Fibroblast of pulmonary artery (primary cell): ENCODE measurements around the gene MEGF6.

ENCODE experiments used
- DNase-seq: peaks from one replicate; pipeline ENCODE4 v3.0.0-alpha.2; 2010; ENCODE audit warnings: low read depth
- H3K4me3 ChIP-seq: replicated peaks from 2 replicates; pipeline ENCODE4 v1.5.1; 2011; ENCODE audit warnings: low read depth, mild to moderate bottlenecking, control low read depth, low read length, moderate library complexity
- TF ChIP-seq, protein P1 (sequence below): IDR thresholded peaks from 2 replicates; pipeline ENCODE4 v1.5.1; 2011; ENCODE audit warnings: mild to moderate bottlenecking, control low read depth, low read length, inconsistent platforms; ENCODE audit errors: missing control alignments

MEGF6 gene

DNA sequence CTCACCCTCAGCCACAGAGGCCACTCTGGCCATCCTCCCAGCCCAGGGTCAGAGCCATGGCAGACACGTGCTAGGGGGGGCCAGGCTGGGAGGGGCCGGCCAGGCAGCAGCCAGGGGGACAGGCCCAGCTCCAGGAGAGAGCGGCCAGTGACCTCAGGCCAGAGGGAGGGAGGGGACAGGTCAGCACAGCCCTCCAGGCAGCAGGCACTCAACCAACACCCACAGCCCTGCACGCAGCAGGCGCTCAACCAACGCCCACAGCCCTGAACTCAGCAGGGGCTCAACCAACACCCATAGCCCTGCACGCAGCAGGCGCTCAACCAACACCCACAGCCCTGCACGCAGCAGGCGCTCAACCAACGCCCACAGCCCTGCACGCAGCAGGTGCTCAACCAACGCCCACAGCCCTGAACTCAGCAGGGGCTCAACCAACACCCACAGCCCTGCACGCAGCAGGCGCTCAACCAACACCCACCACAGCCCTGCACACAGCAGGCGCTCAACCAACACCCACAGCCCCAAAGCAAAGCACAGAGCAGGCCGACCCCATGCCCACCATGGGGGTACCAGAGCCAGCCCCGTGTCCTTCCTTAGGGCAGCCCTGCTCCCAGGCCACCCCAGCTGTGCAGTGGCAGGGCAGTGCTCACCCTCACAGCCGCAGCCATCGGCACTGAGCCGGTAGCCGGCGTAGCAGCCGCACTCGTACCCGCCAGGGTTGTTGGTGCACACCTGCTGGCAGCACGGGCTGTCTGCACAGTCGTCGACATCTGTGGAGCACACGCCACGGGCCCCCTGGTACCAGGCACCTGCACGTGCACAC is 101.0 kb downstream of the MEGF6 start:
- no peak for DNase-seq
- no peak overlapping the region for H3K4me3 ChIP-seq
- TF ChIP-seq, protein P1, sequence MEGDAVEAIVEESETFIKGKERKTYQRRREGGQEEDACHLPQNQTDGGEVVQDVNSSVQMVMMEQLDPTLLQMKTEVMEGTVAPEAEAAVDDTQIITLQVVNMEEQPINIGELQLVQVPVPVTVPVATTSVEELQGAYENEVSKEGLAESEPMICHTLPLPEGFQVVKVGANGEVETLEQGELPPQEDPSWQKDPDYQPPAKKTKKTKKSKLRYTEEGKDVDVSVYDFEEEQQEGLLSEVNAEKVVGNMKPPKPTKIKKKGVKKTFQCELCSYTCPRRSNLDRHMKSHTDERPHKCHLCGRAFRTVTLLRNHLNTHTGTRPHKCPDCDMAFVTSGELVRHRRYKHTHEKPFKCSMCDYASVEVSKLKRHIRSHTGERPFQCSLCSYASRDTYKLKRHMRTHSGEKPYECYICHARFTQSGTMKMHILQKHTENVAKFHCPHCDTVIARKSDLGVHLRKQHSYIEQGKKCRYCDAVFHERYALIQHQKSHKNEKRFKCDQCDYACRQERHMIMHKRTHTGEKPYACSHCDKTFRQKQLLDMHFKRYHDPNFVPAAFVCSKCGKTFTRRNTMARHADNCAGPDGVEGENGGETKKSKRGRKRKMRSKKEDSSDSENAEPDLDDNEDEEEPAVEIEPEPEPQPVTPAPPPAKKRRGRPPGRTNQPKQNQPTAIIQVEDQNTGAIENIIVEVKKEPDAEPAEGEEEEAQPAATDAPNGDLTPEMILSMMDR, result no peak

DNA sequence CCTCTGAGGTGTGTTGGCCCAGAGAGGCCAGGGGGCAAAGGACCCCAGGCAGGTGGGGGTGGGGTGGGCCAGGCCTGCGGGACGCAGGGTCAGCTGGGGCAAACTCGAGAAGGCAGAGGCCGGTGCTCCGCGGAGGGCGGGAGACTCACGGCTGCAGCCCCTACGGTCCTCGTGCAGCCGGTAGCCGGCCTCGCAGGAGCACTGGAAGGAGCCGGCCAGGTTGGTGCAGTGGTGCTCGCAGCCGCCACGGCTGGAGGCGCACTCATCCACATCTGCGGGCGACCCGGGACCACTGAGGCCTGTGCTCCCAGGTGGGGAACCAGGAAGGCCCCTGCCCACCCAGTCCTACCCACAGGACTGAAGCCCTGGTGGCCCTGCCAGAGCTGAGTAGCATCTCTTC is 101.6 kb downstream of the MEGF6 start:
- TF ChIP-seq, protein P1, result no peak
- H3K4me3 ChIP-seq, result no peak overlapping the region
- DNase-seq, result no peak

DNA sequence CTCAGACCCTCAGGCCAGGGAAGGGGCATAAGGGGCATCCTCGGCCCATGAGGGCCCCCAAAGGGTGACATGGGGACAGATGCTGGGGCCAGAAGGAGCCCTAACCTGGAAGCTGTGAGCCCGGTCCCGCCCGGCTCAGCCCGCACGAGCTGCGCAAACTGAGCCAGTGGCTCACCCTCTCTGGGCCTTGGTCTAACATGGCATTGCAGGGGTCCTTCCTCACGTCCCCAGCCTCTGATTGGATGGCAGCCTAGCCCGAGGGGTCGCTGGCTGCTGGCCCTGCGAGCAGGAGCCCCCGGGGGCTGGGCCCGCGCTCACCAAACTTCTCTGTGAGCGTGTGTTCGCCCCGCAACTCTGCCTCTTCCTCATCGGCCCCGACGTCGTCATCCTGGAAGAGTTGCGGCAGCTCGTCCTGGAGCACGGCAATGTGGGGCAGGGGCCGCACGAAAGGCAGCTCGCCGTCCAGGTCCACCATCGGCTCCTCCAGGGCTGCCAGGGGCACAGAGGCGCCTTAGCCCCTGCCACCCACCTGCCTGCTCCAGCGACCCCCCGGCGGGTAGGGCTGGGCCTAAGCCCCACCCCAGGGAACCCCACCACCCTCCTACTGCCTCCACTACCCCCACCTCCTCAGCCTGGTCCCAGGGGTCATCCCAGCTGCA is 102.4 kb downstream of the MEGF6 start:
- TF ChIP-seq, protein P1, result no peak
- H3K4me3 ChIP-seq, result no peak overlapping the region
- no peak for DNase-seq

DNA sequence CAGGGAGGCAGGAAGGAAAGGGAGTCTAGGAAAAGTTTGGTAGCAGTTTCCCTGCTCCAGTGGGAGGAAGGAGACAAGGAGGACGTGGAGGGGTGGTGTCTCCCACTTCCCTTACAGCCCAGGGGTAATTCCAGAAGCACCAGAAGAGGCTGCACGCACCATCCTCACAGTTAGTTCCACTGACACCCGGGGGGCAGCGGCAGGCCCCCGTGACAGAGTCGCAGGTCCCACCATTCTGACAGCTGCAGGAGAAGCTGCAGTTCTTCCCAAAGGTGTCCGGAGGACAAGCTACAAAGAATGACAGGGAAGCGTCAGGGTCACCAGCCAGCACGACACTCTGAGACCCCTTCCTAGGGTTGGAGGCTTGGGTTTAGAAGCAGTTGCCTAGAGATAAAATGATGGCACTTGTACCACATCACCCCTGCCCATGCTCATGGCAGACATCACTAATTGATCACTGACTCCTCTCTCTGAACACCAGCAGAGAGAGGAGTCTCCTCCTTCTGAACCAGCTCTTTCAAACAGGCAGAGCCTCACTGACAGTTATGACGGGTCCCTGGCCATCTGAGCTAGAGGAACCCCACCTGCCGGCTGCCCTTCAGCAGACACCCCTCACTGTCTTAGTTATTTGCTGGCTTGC is 103.6 kb downstream of the MEGF6 start:
- H3K4me3 ChIP-seq, result no peak overlapping the region
- no peak for DNase-seq
- TF ChIP-seq, protein P1, result no peak

DNA sequence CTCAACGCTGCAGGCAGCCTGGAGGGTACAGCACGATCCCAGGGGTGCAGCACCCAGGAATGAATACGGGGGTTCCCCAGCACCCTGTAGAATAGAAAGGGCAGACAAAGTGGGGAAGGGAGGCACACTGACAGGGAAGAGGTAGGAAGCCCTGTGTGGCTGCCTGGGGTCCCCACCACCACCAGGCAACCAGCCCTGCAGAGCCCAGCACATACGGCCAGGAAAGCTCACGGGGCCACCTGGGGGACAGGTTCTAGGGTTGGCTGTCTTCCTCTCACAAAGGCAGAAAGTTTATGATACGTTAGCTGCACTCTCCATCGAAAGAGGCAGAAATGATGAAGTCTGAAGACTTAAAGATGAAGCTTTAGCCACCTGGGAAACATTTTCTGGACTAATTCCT is 104.4 kb downstream of the MEGF6 start:
- TF ChIP-seq, protein P1, result no peak
- H3K4me3 ChIP-seq, result no peak overlapping the region
- no peak for DNase-seq

DNA sequence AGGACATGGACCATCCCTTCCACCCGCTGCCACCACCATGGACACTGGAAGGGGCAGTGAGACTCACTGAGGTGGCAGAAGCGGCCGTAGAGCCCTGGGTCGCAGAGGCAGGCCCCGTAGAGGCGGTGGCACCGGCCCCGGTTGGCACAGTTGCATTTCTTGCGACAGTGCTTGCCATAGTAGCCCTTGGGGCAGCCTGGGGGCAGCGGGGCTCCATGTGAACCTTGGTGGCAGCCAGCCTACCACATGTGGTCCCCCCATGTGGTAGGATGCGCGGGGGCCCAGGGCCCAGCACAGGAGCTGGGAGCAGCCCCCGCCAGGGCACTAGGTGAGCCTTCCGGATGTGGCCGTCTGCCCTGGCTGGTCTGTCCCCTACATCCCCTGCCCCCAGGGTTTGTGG is 105.3 kb downstream of the MEGF6 start:
- TF ChIP-seq, protein P1, result no peak
- DNase-seq, result no peak
- no peak overlapping the region for H3K4me3 ChIP-seq
